ENCODE data around the gene TSPAN4.

- TF ChIP-seq EZH2 (IDR thresholded peaks at IDR 0.05; ENCODE audit: borderline replicate concordance, low read length): no peak
- no peak for TF ChIP-seq CTCF (conservative IDR thresholded peaks at IDR 0.05 in 1 of 2, IDR thresholded peaks at IDR 0.05 in 1 of 2; ENCODE audit: extremely low read depth in 1 of 2, insufficient read depth in 1 of 2, low read depth in 1 of 2, low read length in 2 of 2)
Measured at GRCh38 chr11:830295-831117, 12.1 kb upstream of the TSPAN4 start.
